Adrenal gland (tissue), 5 donors: ENCODE results near the gene TNFRSF12A.

ENCODE experiments used
- POLR2A ChIP-seq, 2 donors: fragments of 450-650 bp; IDR thresholded peaks; one replicate each; pipeline ENCODE4 v1.6.1; 2017; ENCODE audit warnings: antibody characterized with exemption in 2 of 2, mild to moderate bottlenecking in 2 of 2, moderate library complexity in 1 of 2
- TF ChIP-seq, protein P1 (sequence below), 6 experiments: fragments of 450-650 bp in 4 of 6; fragments of 200-600 bp in 2 of 6; sonication (generic) in 1 of 6; IDR thresholded peaks; 1 replicate in 5 of 6; 2 replicates in 1 of 6; pipeline versions ENCODE4 v1.5.1 to v1.8.0; 2016 to 2021; ENCODE audit warnings: antibody characterized with exemption in 6 of 6, mild to moderate bottlenecking in 2 of 6, moderate library complexity in 1 of 6
- donor health status: DM: no; HTN: no; CAD: no.

DNA sequence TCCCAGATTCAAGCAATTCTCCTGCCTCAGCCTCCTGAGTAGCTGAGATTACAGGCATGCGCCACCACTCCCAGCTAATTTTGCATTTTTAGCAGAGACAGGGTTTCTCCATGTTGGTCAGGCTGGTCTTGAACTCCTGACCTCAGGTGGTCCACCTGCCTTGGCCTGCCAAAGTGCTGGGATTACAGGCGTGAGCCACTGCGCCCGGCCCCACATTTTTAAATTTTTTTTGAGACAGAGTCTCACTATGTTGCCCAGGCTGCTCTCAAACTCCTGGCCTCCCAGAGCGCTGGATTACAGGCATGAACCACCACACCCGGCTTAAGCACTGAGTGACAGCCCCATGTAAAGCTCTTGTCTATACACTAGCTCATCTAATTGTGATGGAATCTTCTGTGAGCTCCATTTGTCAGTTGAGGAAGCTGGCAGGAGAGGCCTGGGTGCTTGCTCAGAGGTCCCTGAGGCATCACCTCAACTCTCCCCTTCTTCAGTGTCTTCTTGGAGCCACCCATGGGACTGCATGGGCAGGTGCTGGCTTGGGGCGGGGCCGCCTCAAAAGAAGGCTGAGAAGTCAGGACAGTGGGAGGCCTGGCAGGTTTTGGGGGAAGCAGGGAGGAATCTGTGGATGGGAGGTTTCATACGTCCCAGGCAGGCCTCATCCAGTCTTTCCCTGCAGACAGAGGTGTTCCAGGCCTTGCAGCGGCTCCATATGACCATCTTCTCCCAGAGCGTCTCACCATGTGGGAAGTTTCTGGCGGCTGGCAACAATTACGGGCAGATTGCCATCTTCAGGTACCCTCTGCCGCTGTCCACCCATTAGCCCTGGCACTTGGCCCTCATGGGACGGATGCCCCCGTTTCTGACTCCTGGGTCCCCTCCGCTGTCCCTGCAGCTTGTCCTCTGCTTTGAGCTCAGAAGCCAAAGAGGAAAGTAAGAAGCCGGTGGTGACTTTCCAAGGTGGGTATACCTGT lies 5.1 kb downstream of the TNFRSF12A start:
- TF ChIP-seq, protein P1, sequence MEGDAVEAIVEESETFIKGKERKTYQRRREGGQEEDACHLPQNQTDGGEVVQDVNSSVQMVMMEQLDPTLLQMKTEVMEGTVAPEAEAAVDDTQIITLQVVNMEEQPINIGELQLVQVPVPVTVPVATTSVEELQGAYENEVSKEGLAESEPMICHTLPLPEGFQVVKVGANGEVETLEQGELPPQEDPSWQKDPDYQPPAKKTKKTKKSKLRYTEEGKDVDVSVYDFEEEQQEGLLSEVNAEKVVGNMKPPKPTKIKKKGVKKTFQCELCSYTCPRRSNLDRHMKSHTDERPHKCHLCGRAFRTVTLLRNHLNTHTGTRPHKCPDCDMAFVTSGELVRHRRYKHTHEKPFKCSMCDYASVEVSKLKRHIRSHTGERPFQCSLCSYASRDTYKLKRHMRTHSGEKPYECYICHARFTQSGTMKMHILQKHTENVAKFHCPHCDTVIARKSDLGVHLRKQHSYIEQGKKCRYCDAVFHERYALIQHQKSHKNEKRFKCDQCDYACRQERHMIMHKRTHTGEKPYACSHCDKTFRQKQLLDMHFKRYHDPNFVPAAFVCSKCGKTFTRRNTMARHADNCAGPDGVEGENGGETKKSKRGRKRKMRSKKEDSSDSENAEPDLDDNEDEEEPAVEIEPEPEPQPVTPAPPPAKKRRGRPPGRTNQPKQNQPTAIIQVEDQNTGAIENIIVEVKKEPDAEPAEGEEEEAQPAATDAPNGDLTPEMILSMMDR (IDR thresholded peaks at IDR 0.05) = no peak
- TF ChIP-seq POLR2A (IDR thresholded peaks at IDR 0.05) = no peak
